ENCODE measurements around the gene CATSPERB.

CATSPERB gene

GRCh38 chr14:91649930-91650329 is 82.0 kb downstream of the CATSPERB start:
- TF ChIP-seq GATA2 (IDR thresholded peaks at IDR 0.05; ENCODE audit: low read depth, low read length) (no peak), GATA3 (IDR thresholded peaks at IDR 0.05; ENCODE audit: low read depth, low read length) (no peak)

GRCh38 chr14:91647856-91648255 is 84.0 kb downstream of the CATSPERB start:
- TF ChIP-seq GATA3 (IDR thresholded peaks at IDR 0.05; ENCODE audit: low read depth, low read length) (no peak), GATA2 (IDR thresholded peaks at IDR 0.05; ENCODE audit: low read depth, low read length) (no peak)

GRCh38 chr14:91636604-91637003 is 95.3 kb downstream of the CATSPERB start:
- no peak for TF ChIP-seq GATA2 (IDR thresholded peaks at IDR 0.05; ENCODE audit: low read depth, low read length)
- no peak for TF ChIP-seq GATA3 (IDR thresholded peaks at IDR 0.05; ENCODE audit: low read depth, low read length)

- TF ChIP-seq GATA2 (IDR thresholded peaks at IDR 0.05; ENCODE audit: low read depth, low read length) (no peak), GATA3 (IDR thresholded peaks at IDR 0.05; ENCODE audit: low read depth, low read length) (no peak)
Measured at GRCh38 chr14:91624757-91625156, 107.1 kb downstream of the CATSPERB start.

GRCh38 chr14:91614187-91614586 is 117.7 kb downstream of the CATSPERB start:
- no peak for TF ChIP-seq GATA2 (IDR thresholded peaks at IDR 0.05; ENCODE audit: low read depth, low read length)
- no peak for TF ChIP-seq GATA3 (IDR thresholded peaks at IDR 0.05; ENCODE audit: low read depth, low read length)

GRCh38 chr14:91613459-91614112 is 118.3 kb downstream of the CATSPERB start:
- TF ChIP-seq GATA3 (IDR thresholded peaks at IDR 0.05; ENCODE audit: low read depth, low read length) (no peak), GATA2 (IDR thresholded peaks at IDR 0.05; ENCODE audit: low read depth, low read length) (no peak)

- TF ChIP-seq GATA2 (IDR thresholded peaks at IDR 0.05; ENCODE audit: low read depth, low read length) (no peak), GATA3 (IDR thresholded peaks at IDR 0.05; ENCODE audit: low read depth, low read length) (no peak)
Measured at GRCh38 chr14:91611528-91611927, 120.4 kb downstream of the CATSPERB start.

- TF ChIP-seq GATA2 (IDR thresholded peaks at IDR 0.05; ENCODE audit: low read depth, low read length) = no peak
- no peak for TF ChIP-seq GATA3 (IDR thresholded peaks at IDR 0.05; ENCODE audit: low read depth, low read length)
Measured at GRCh38 chr14:91609161-91609560, 122.7 kb downstream of the CATSPERB start.

GRCh38 chr14:91607322-91608047 is 124.4 kb downstream of the CATSPERB start:
- TF ChIP-seq GATA3 (IDR thresholded peaks at IDR 0.05; ENCODE audit: low read depth, low read length) = no peak
- TF ChIP-seq GATA2 (IDR thresholded peaks at IDR 0.05; ENCODE audit: low read depth, low read length) = no peak

- no peak for TF ChIP-seq GATA2 (IDR thresholded peaks at IDR 0.05; ENCODE audit: low read depth, low read length)
- TF ChIP-seq GATA3 (IDR thresholded peaks at IDR 0.05; ENCODE audit: low read depth, low read length) = no peak
Measured at GRCh38 chr14:91606851-91607250, 125.0 kb downstream of the CATSPERB start.

GRCh38 chr14:91599994-91600393 is 131.9 kb downstream of the CATSPERB start:
- TF ChIP-seq GATA2 (IDR thresholded peaks at IDR 0.05; ENCODE audit: low read depth, low read length) = no peak
- no peak for TF ChIP-seq GATA3 (IDR thresholded peaks at IDR 0.05; ENCODE audit: low read depth, low read length)

GRCh38 chr14:91595736-91596135 is 136.2 kb downstream of the CATSPERB start:
- TF ChIP-seq GATA2 (IDR thresholded peaks at IDR 0.05; ENCODE audit: low read depth, low read length) (no peak), GATA3 (IDR thresholded peaks at IDR 0.05; ENCODE audit: low read depth, low read length) (no peak)

- no peak for TF ChIP-seq GATA2 (IDR thresholded peaks at IDR 0.05; ENCODE audit: low read depth, low read length)
- TF ChIP-seq GATA3 (IDR thresholded peaks at IDR 0.05; ENCODE audit: low read depth, low read length) = no peak
Measured at GRCh38 chr14:91586410-91586809, 145.5 kb downstream of the CATSPERB start.

- TF ChIP-seq GATA2 (IDR thresholded peaks at IDR 0.05; ENCODE audit: low read depth, low read length) = no peak
- TF ChIP-seq GATA3 (IDR thresholded peaks at IDR 0.05; ENCODE audit: low read depth, low read length) = no peak
Measured at GRCh38 chr14:91585856-91586255, 146.0 kb downstream of the CATSPERB start.

GRCh38 chr14:91582761-91583160 is 149.1 kb downstream of the CATSPERB start:
- no peak for TF ChIP-seq GATA2 (IDR thresholded peaks at IDR 0.05; ENCODE audit: low read depth, low read length)
- TF ChIP-seq GATA3 (IDR thresholded peaks at IDR 0.05; ENCODE audit: low read depth, low read length) = no peak

Data from SH-SY5Y (cell line).